HepG2 (cell line): ENCODE results near the gene PRXL2A. TPM values are rescaled to one million over a fixed set of nuclear protein-coding genes. Genes with fewer than 3 reads are reported as not detected.

ENCODE experiments used
- ATAC-seq: fragments of 200-7000 bp; cut with Tn5 transposase; 3 replicates; pipeline ENCODE4 v1.9.1; 2020; ENCODE audit warnings: mild to moderate bottlenecking, moderate library complexity
- BruUV-seq: library from RNA; stranded (reverse); fragments of 400-500 nt; replicated peaks from 2 replicates; lab custom pipeline; 2021; lab: Mats Ljungman, UMichigan
- CTCF ChIA-PET: fragments of 300-600 bp; formaldehyde crosslinking; extraction: SDS; loops from one replicate; lab custom pipeline; 2021; ENCODE audit warnings: low total read pairs, inconsistent platforms, low intra/inter-chr PET ratio; lab: Yijun Ruan, JAX
- POLR2A ChIA-PET: fragments of 350-600 bp; sonication (Branson Sonifier 250); formaldehyde crosslinking; loops from one replicate; lab custom pipeline; 2020; ENCODE audit warnings: antibody characterized with exemption, inconsistent platforms; lab: Yijun Ruan, JAX
- DNase-seq: peaks from one replicate; pipeline ENCODE4 v3.0.0-alpha.2; 2015; ENCODE audit warnings: low spot score
- FAIRE-seq: peaks from 3 replicates; lab custom pipeline; 2011; peaks lifted over from hg19 to GRCh38; lab: Jason Lieb, UNC
- H2AFZ ChIP-seq: one replicate; pipeline ENCODE4 v1.6.1; 2011; ENCODE audit warnings: low read length, inconsistent platforms
- H3K27ac ChIP-seq: fragments of 300-600 bp; 3 replicates; pipeline ENCODE4 v1.8.0; 2011; ENCODE audit warnings: mixed run types, mild to moderate bottlenecking, mixed read lengths, low read length, inconsistent platforms; ENCODE audit not compliant: insufficient read depth; ENCODE audit errors: extremely low read length
- H3K27me3 ChIP-seq, 2 experiments: fragments of 200-600 bp in 1 of 2; 2 replicates in 1 of 2; 3 replicates in 1 of 2; pipeline versions ENCODE4 v1.6.0 to v1.8.0; 2011; ENCODE audit warnings: low read length in 2 of 2, mild to moderate bottlenecking in 2 of 2, moderate library complexity in 2 of 2, inconsistent platforms in 1 of 2; ENCODE audit not compliant: insufficient read depth in 2 of 2, control insufficient read depth in 1 of 2
- H3K36me3 ChIP-seq, 2 experiments: fragments of 200-600 bp in 1 of 2; replicated peaks in 1 of 2; 2 replicates in 1 of 2; 3 replicates in 1 of 2; pipeline versions ENCODE4 v1.5.1 to v1.8.0; 2011; ENCODE audit warnings: low read length in 2 of 2, inconsistent platforms in 1 of 2; ENCODE audit not compliant: insufficient read depth in 2 of 2, control insufficient read depth in 1 of 2
- H3K4me1 ChIP-seq: 2 replicates; pipeline ENCODE4 v1.5.1; 2012; ENCODE audit warnings: low read length, inconsistent platforms; ENCODE audit not compliant: insufficient read depth
- H3K4me2 ChIP-seq: 2 replicates; pipeline ENCODE4 v1.6.0; 2011; ENCODE audit warnings: low read depth, low read length, inconsistent platforms
- H3K4me3 ChIP-seq, 3 experiments: fragments of 200-600 bp in 1 of 3; sonication (generic), shearing (Covaris generic) in 1 of 3; replicated peaks in 1 of 3; 2 replicates each; pipeline ENCODE4 v1.5.1; 2011 to 2016; ENCODE audit warnings: low read length in 3 of 3, inconsistent platforms in 2 of 3, low read depth in 2 of 3, mild to moderate bottlenecking in 2 of 3, control low read depth in 1 of 3, mixed read lengths in 1 of 3; ENCODE audit not compliant: insufficient read depth in 1 of 3
- H3K79me2 ChIP-seq: one replicate; pipeline ENCODE4 v1.6.1; 2011; ENCODE audit warnings: low read length, inconsistent platforms; ENCODE audit not compliant: insufficient read depth
- H3K9ac ChIP-seq: 2 replicates; pipeline ENCODE4 v1.6.0; 2011; ENCODE audit warnings: mild to moderate bottlenecking, low read depth, low read length, inconsistent platforms; ENCODE audit not compliant: insufficient read depth
- H3K9me3 ChIP-seq: 2 replicates; pipeline ENCODE4 v1.5.1; 2012; ENCODE audit warnings: mild to moderate bottlenecking, low read length
- H4K20me1 ChIP-seq: 2 replicates; pipeline ENCODE4 v1.6.0; 2011; ENCODE audit warnings: inconsistent platforms, mild to moderate bottlenecking, low read length, moderate library complexity; ENCODE audit not compliant: insufficient read depth
- ATAD3A ChIP-seq: sonication (generic); formaldehyde crosslinking; IDR thresholded peaks from 2 replicates; pipeline ENCODE4 v1.4.0; 2020; ENCODE audit warnings: missing genetic modification reagents
- HNRNPH1 ChIP-seq: fragments of 200-400 bp; formaldehyde crosslinking; optimal IDR thresholded peaks from 2 replicates; pipeline ENCODE3; 2017; ENCODE audit warnings: mild to moderate bottlenecking, low read depth, low read length
- MAFF ChIP-seq: IDR thresholded peaks from 2 replicates; pipeline ENCODE4 v1.6.1; 2011; ENCODE audit warnings: low read depth, low read length, improper control_type of control experiment
- MIXL1 ChIP-seq: IDR thresholded peaks from 2 replicates; pipeline ENCODE4 v1.6.1; 2016
- MTA1 ChIP-seq: sonication (generic); formaldehyde crosslinking; IDR thresholded peaks from 2 replicates; pipeline ENCODE4 v1.4.0; 2020; ENCODE audit warnings: missing genetic modification reagents, mild to moderate bottlenecking, borderline replicate concordance
- ONECUT2 ChIP-seq: sonication (generic); formaldehyde crosslinking; IDR thresholded peaks from 2 replicates; pipeline ENCODE4 v1.4.0; 2020; ENCODE audit warnings: missing genetic modification reagents
- SETDB1 ChIP-seq: sonication (generic); formaldehyde crosslinking; IDR thresholded peaks from 2 replicates; pipeline ENCODE4 v1.5.1; 2020; ENCODE audit warnings: missing genetic modification reagents, mild to moderate bottlenecking, borderline replicate concordance
- SMAD9 ChIP-seq: sonication (generic); formaldehyde crosslinking; IDR thresholded peaks from 2 replicates; pipeline ENCODE4 v1.5.1; 2020; ENCODE audit warnings: mild to moderate bottlenecking, missing genetic modification reagents
- ZFP36L1 ChIP-seq: sonication (generic); formaldehyde crosslinking; IDR thresholded peaks from 2 replicates; pipeline ENCODE4 v1.8.0; 2022; ENCODE audit warnings: mild to moderate bottlenecking, missing genetic modification reagents, moderate library complexity
- ZNF136 ChIP-seq: sonication (generic); formaldehyde crosslinking; IDR thresholded peaks from 2 replicates; pipeline ENCODE4 v1.8.1; 2022; ENCODE audit warnings: low read depth, mild to moderate bottlenecking, moderate library complexity, missing genetic modification reagents
- ZNF263 ChIP-seq: sonication (generic); formaldehyde crosslinking; IDR thresholded peaks from 2 replicates; pipeline ENCODE4 v1.4.0; 2020; ENCODE audit warnings: missing genetic modification reagents
- ZNF264 ChIP-seq: sonication (generic); formaldehyde crosslinking; IDR thresholded peaks from 2 replicates; pipeline ENCODE4 v1.4.0; 2020; ENCODE audit warnings: missing genetic modification reagents
- ZNF607 ChIP-seq: sonication (generic); formaldehyde crosslinking; IDR thresholded peaks from 2 replicates; pipeline ENCODE4 v1.5.1; 2020; ENCODE audit warnings: missing genetic modification reagents, mild to moderate bottlenecking, borderline replicate concordance
- WGBS: methylation state at CpG from one replicate; pipeline ENCODE4 v1.1.6; 2017; ENCODE audit warnings: low lambda C conversion rate; 5-methylcytosine and 5-hydroxymethylcytosine counted together
- in situ Hi-C: cut with HindIII; loops from 2 replicates; pipeline ENCODE4 v1.10.0; 2017; ENCODE audit warnings: low pct_unique_long_range_greater_than_20kb; ENCODE audit not compliant: extremely low pct_ligation_motif_present
- intact Hi-C: fragments of 100-400 bp; cut with micrococcal nuclease; formaldehyde crosslinking; loops from one replicate; pipeline ENCODE4 v1.10.0; 2022; ENCODE audit not compliant: unreplicated experiment
- polyA plus RNA-seq, 8 experiments: library from polyadenylated mRNA; depleted of rRNA in 3 of 8; stranded (reverse) in 7 of 8; unstranded in 1 of 8; fragments of >200 nt; fragmentation: Illumina TruSeq in 4 of 8; extraction: Trizol in 4 of 8; gene quantifications; 2 replicates each; pipeline versions ENCODE4 v1.2.1 to v1.2.3, GENCODE V29; 2011 to 2016; ENCODE audit warnings: low read depth in 4 of 8, missing spikeins in 1 of 8, mixed read lengths in 1 of 8; ENCODE audit not compliant: insufficient read depth in 1 of 8
- total RNA-seq, 5 experiments: library from RNA; depleted of rRNA; stranded (reverse); fragments of >200 nt; fragmentation: Illumina TruSeq; extraction: Trizol; gene quantifications; 2 replicates each; pipeline ENCODE4 v1.2.3, GENCODE V29; 2016; ENCODE audit warnings: low read depth in 1 of 5
- TF ChIP-seq, protein P1 (sequence below): sonication (generic); formaldehyde crosslinking; IDR thresholded peaks from 2 replicates; pipeline ENCODE4 v1.4.0; 2020; ENCODE audit warnings: missing genetic modification reagents
- TF ChIP-seq, protein P2 (sequence below): sonication (generic); formaldehyde crosslinking; conservative IDR thresholded peaks from 2 replicates; pipeline ENCODE4 v1.4.0; 2020; ENCODE audit warnings: missing genetic modification reagents
- TF ChIP-seq, protein P3 (sequence below), 2 experiments: sonication (generic) in 1 of 2; formaldehyde crosslinking in 1 of 2; IDR thresholded peaks; 2 replicates each; pipeline versions ENCODE4 v1.6.1 to v1.9.0; 2014 to 2022; ENCODE audit warnings: antibody characterized with exemption in 1 of 2, borderline replicate concordance in 1 of 2, inconsistent platforms in 1 of 2, low read depth in 1 of 2, missing genetic modification reagents in 1 of 2

PRXL2A gene
- total and polyA plus RNA-seq, 2 of the 13 experiments (the other 11 are each of a cell fraction or from before 2014, with no cell fraction given): 43.9 to 79.9 TPM

DNA sequence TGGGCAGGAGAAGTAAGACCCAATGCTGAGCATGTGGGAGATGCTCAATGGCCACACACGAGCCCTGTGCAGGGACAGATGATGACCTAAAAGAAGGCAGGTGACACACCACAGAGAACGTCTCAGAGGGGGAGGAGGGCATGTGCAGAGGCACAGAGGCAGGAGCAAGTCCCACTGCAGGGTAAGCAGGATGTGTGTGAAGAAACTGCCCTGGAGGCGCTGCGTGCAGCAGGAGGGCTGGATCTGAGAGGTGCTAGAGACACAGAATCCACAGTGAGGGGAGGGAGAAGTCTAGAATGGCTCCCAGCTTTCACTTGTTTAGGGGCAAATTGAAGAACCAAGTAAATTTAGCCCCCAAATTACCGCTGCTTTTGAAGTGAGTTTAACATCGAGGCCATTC, 36.9 kb upstream of the PRXL2A start:
- DNase-seq (no peak), FAIRE-seq (no peak), ATAC-seq (peak; percentile 21; the same call in 1 of the 3 replicates)
- ChIA-PET POLR2A (no interaction called here), CTCF (no interaction called here)
- H3K79me2 ChIP-seq: no peaks in the 10 kb centered on the region
- no peak overlapping the region for H2AFZ ChIP-seq
- H3K9ac ChIP-seq: no peak overlapping the region
- no peak overlapping the region for H3K4me2 ChIP-seq
- no peak overlapping the region for H3K27ac ChIP-seq
- intact Hi-C loops: no loop called here
- peaks cover 17% of the 10 kb centered on the region for H3K4me1 ChIP-seq
- no peaks in the 10 kb centered on the region for H4K20me1 ChIP-seq
- H3K27me3 ChIP-seq: no peaks in the 10 kb centered on the region
- no peaks in the 10 kb centered on the region for H3K9me3 ChIP-seq
- no TSS peak for BruUV-seq
- in situ Hi-C loops: no loop called here
- H3K36me3 ChIP-seq: no peaks in the 10 kb centered on the region
- WGBS: 59% methylated on average over 5 of the region's 6 CpGs
- H3K4me3 ChIP-seq: no peak overlapping the region
- TF ChIP-seq ZNF263 (CRISPR knock-in tag) (no peak), ZFP36L1 (CRISPR knock-in tag) (no peak), SMAD9 (CRISPR knock-in tag) (no peak), ZNF607 (no peak), ZNF264 (CRISPR knock-in tag) (no peak), SETDB1 (no peak), ATAD3A (no peak), MIXL1 (no peak), HNRNPH1 (no peak), MTA1 (CRISPR knock-in tag) (no peak), ZNF136 (CRISPR knock-in tag) (no peak), MAFF (no peak), ONECUT2 (no peak)
- TF ChIP-seq, protein P1, sequence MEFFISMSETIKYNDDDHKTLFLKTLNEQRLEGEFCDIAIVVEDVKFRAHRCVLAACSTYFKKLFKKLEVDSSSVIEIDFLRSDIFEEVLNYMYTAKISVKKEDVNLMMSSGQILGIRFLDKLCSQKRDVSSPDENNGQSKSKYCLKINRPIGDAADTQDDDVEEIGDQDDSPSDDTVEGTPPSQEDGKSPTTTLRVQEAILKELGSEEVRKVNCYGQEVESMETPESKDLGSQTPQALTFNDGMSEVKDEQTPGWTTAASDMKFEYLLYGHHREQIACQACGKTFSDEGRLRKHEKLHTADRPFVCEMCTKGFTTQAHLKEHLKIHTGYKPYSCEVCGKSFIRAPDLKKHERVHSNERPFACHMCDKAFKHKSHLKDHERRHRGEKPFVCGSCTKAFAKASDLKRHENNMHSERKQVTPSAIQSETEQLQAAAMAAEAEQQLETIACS (CRISPR knock-in tag): no peak
- TF ChIP-seq, protein P2, sequence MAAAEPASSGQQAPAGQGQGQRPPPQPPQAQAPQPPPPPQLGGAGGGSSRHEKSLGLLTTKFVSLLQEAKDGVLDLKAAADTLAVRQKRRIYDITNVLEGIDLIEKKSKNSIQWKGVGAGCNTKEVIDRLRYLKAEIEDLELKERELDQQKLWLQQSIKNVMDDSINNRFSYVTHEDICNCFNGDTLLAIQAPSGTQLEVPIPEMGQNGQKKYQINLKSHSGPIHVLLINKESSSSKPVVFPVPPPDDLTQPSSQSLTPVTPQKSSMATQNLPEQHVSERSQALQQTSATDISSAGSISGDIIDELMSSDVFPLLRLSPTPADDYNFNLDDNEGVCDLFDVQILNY (CRISPR knock-in tag): no peak
- TF ChIP-seq, protein P3, sequence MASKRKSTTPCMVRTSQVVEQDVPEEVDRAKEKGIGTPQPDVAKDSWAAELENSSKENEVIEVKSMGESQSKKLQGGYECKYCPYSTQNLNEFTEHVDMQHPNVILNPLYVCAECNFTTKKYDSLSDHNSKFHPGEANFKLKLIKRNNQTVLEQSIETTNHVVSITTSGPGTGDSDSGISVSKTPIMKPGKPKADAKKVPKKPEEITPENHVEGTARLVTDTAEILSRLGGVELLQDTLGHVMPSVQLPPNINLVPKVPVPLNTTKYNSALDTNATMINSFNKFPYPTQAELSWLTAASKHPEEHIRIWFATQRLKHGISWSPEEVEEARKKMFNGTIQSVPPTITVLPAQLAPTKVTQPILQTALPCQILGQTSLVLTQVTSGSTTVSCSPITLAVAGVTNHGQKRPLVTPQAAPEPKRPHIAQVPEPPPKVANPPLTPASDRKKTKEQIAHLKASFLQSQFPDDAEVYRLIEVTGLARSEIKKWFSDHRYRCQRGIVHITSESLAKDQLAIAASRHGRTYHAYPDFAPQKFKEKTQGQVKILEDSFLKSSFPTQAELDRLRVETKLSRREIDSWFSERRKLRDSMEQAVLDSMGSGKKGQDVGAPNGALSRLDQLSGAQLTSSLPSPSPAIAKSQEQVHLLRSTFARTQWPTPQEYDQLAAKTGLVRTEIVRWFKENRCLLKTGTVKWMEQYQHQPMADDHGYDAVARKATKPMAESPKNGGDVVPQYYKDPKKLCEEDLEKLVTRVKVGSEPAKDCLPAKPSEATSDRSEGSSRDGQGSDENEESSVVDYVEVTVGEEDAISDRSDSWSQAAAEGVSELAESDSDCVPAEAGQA (IDR thresholded peaks at IDR 0.05; ENCODE audit: low read depth): no peak
- TF ChIP-seq, protein P3 (CRISPR knock-in tag; IDR thresholded peaks at IDR 0.05; ENCODE audit: borderline replicate concordance): no peak
